H9 (cell line): Measurements from ENCODE around the gene SH3BGR. TPM values are rescaled to one million over a fixed set of nuclear protein-coding genes. Genes with fewer than 3 reads are reported as not detected.

Experiments
- DNase-seq: peaks from one replicate; pipeline ENCODE4 v3.0.0-alpha.2; 2017
- H2AFZ ChIP-seq: one replicate; pipeline ENCODE4 v1.6.1; 2013; ENCODE audit warnings: mild to moderate bottlenecking, low read length, control low read depth, moderate library complexity
- H2AK5ac ChIP-seq: 2 replicates; pipeline ENCODE4 v1.6.1; 2013; ENCODE audit warnings: low read length, control low read depth, mixed read lengths; ENCODE audit not compliant: insufficient read length
- H2BK120ac ChIP-seq: one replicate; pipeline ENCODE4 v1.6.1; 2013; ENCODE audit warnings: low read depth, mild to moderate bottlenecking, low read length, control low read depth, inconsistent platforms; ENCODE audit not compliant: poor library complexity, severe bottlenecking
- H2BK12ac ChIP-seq: 2 replicates; pipeline ENCODE4 v1.6.1; 2013; ENCODE audit warnings: low read length, control low read depth, mixed read lengths, low read depth; ENCODE audit not compliant: insufficient read length
- H2BK15ac ChIP-seq: 2 replicates; pipeline ENCODE4 v1.6.1; 2013; ENCODE audit warnings: low read depth, low read length, control low read depth
- H2BK20ac ChIP-seq: one replicate; pipeline ENCODE4 v1.6.1; 2013; ENCODE audit warnings: low read depth, mild to moderate bottlenecking, low read length, control low read depth, inconsistent platforms; ENCODE audit not compliant: poor library complexity, severe bottlenecking
- H2BK5ac ChIP-seq: 2 replicates; pipeline ENCODE4 v1.6.1; 2013; ENCODE audit warnings: low read length, control low read depth, mixed read lengths; ENCODE audit not compliant: insufficient read length
- H3K14ac ChIP-seq: 2 replicates; pipeline ENCODE4 v1.6.1; 2013; ENCODE audit warnings: low read length, control low read depth; ENCODE audit not compliant: insufficient read depth
- H3K18ac ChIP-seq: 2 replicates; pipeline ENCODE4 v1.6.1; 2013; ENCODE audit warnings: low read depth, mild to moderate bottlenecking, mixed read lengths, low read length, control low read depth; ENCODE audit not compliant: insufficient read length
- H3K23ac ChIP-seq: 2 replicates; pipeline ENCODE4 v1.6.1; 2013; ENCODE audit warnings: low read length, control low read depth, mixed read lengths, low read depth; ENCODE audit not compliant: insufficient read length
- H3K23me2 ChIP-seq: 2 replicates; pipeline ENCODE4 v1.6.1; 2013; ENCODE audit warnings: low read depth, mild to moderate bottlenecking, mixed read lengths, low read length, control low read depth; ENCODE audit not compliant: insufficient read length, poor library complexity, severe bottlenecking
- H3K27ac ChIP-seq: 2 replicates; pipeline ENCODE4 v1.5.1; 2013; ENCODE audit warnings: low read length, control low read depth, mixed read lengths, low read depth; ENCODE audit not compliant: insufficient read length
- H3K27me3 ChIP-seq: 2 replicates; pipeline ENCODE4 v1.6.1; 2013; ENCODE audit warnings: low read length, control low read depth, inconsistent platforms; ENCODE audit not compliant: insufficient read depth
- H3K4ac ChIP-seq: 2 replicates; pipeline ENCODE4 v1.6.1; 2013; ENCODE audit warnings: low read depth, mild to moderate bottlenecking, control low read depth, inconsistent platforms, low read length, moderate library complexity
- H3K4me1 ChIP-seq: 2 replicates; pipeline ENCODE4 v1.6.1; 2013; ENCODE audit warnings: low read length, control low read depth, inconsistent platforms; ENCODE audit not compliant: insufficient read depth
- H3K4me2 ChIP-seq: 2 replicates; pipeline ENCODE4 v1.6.1; 2013; ENCODE audit warnings: low read length, control low read depth, mixed read lengths; ENCODE audit not compliant: insufficient read length, insufficient read depth
- H3K56ac ChIP-seq: 2 replicates; pipeline ENCODE4 v1.6.1; 2013; ENCODE audit warnings: low read depth, mild to moderate bottlenecking, mixed read lengths, low read length, control low read depth; ENCODE audit not compliant: insufficient read length
- H3K79me1 ChIP-seq: 2 replicates; pipeline ENCODE4 v1.6.1; 2013; ENCODE audit warnings: low read depth, mild to moderate bottlenecking, moderate library complexity, low read length, control low read depth, inconsistent platforms; ENCODE audit not compliant: insufficient read depth, poor library complexity, severe bottlenecking
- H3K79me2 ChIP-seq: 2 replicates; pipeline ENCODE4 v1.6.1; 2013; ENCODE audit warnings: low read length, control low read depth, inconsistent platforms; ENCODE audit not compliant: insufficient read depth
- H3K9ac ChIP-seq: 2 replicates; pipeline ENCODE4 v1.6.1; 2013; ENCODE audit warnings: low read length, control low read depth, mixed read lengths; ENCODE audit not compliant: insufficient read length; ENCODE audit errors: extremely low read depth
- H3K9me3 ChIP-seq: one replicate; pipeline ENCODE4 v1.6.1; 2013; ENCODE audit warnings: low read depth, low read length, inconsistent platforms; ENCODE audit not compliant: control insufficient read depth
- H3T11ph ChIP-seq: one replicate; pipeline ENCODE4 v1.6.1; 2013; ENCODE audit warnings: mild to moderate bottlenecking, low read length, control low read depth, inconsistent platforms
- H4K20me1 ChIP-seq: one replicate; pipeline ENCODE4 v1.6.1; 2013; ENCODE audit not compliant: control insufficient read depth, insufficient read length, insufficient read depth
- H4K5ac ChIP-seq: 2 replicates; pipeline ENCODE4 v1.6.1; 2013; ENCODE audit warnings: low read depth, mild to moderate bottlenecking, mixed read lengths, low read length, control low read depth; ENCODE audit not compliant: insufficient read length
- H4K8ac ChIP-seq: replicated peaks from 2 replicates; pipeline ENCODE4 v1.6.1; 2013; ENCODE audit warnings: low read length, control low read depth, mixed read lengths, low read depth; ENCODE audit not compliant: insufficient read length
- H4K91ac ChIP-seq: 2 replicates; pipeline ENCODE4 v1.6.1; 2013; ENCODE audit warnings: low read depth, mild to moderate bottlenecking, moderate library complexity, mixed read lengths, low read length, control low read depth; ENCODE audit not compliant: insufficient read length
- H3K27ac Mint-ChIP-seq, 3 experiments: 2 replicates in 2 of 3; 3 replicates in 1 of 3; pipeline ENCODE4 v1.8.0; 2020 to 2021; ENCODE audit warnings: mixed read lengths in 3 of 3, mild to moderate bottlenecking in 1 of 3, moderate library complexity in 1 of 3
- H3K27me3 Mint-ChIP-seq: 2 replicates; pipeline ENCODE4 v1.8.0; 2021; ENCODE audit warnings: low read depth, mild to moderate bottlenecking, moderate library complexity, mixed read lengths
- H3K36me3 Mint-ChIP-seq, 3 experiments: 2 replicates in 2 of 3; 3 replicates in 1 of 3; pipeline ENCODE4 v1.8.0; 2020 to 2021; ENCODE audit warnings: low read depth in 3 of 3, mixed read lengths in 3 of 3; ENCODE audit not compliant: insufficient read depth in 1 of 3
- H3K4me1 Mint-ChIP-seq, 2 experiments: 2 replicates each; pipeline ENCODE4 v1.8.0; 2020; ENCODE audit warnings: mixed read lengths in 2 of 2
- H3K4me3 Mint-ChIP-seq, 2 experiments: 2 replicates in 1 of 2; 3 replicates in 1 of 2; pipeline ENCODE4 v1.8.0; 2020 to 2021; ENCODE audit warnings: mild to moderate bottlenecking in 2 of 2, mixed read lengths in 2 of 2, moderate library complexity in 1 of 2
- H3K9me3 Mint-ChIP-seq, 2 experiments: 2 replicates in 1 of 2; 3 replicates in 1 of 2; pipeline ENCODE4 v1.8.0; 2020; ENCODE audit warnings: mild to moderate bottlenecking in 2 of 2, mixed read lengths in 2 of 2, moderate library complexity in 1 of 2
- CTCF ChIP-seq: fragments of 200-600 bp; sonication (generic); conservative IDR thresholded peaks from 3 replicates; pipeline ENCODE4 v1.8.0; 2021; ENCODE audit warnings: antibody characterized with exemption, mild to moderate bottlenecking
- WGBS: extraction: QIAGEN DNeasy Blood & Tissue Kit; methylation state at CpG from one replicate; pipeline ENCODE4 v1.1.7; 2013; ENCODE audit warnings: missing lambda C conversion rate, low lambda C conversion rate, mixed read lengths; ENCODE audit not compliant: insufficient read length; ENCODE audit errors: extremely low coverage; 5-methylcytosine and 5-hydroxymethylcytosine counted together
- total RNA-seq: library from RNA; stranded (reverse); gene quantifications from 2 replicates; pipeline ENCODE4 v1.2.1, GENCODE V29; 2021

The SH3BGR gene
- total RNA-seq, 1 experiment from 2014 or later, result 2.9 TPM

GRCh38 chr21:39531840-39532239, 80.1 kb downstream of the SH3BGR start:
- no peak overlapping the region for H3T11ph ChIP-seq
- H3K4me3 Mint-ChIP-seq, result no peak overlapping the region
- no peaks in the 10 kb centered on the region for H3K79me1 ChIP-seq
- no peaks in the 10 kb centered on the region for H3K9me3 ChIP-seq
- no peak overlapping the region for H3K14ac ChIP-seq
- H3K4me2 ChIP-seq, result no peak overlapping the region
- H3K56ac ChIP-seq, result no peak overlapping the region
- WGBS, result no CpG with 5 or more reads among the region's 5 CpGs
- no peak overlapping the region for H2AK5ac ChIP-seq
- H3K27me3 ChIP-seq, result no peaks in the 10 kb centered on the region
- H3K23ac ChIP-seq, result no peak overlapping the region
- peaks cover 4% of the 10 kb centered on the region; the same call in 1 of the 2 replicates for H3K4me1 ChIP-seq
- no peak overlapping the region for H3K27ac Mint-ChIP-seq
- H3K4me1 Mint-ChIP-seq, result peaks cover 37 to 43% of the 10 kb centered on the region in 2 experiments
- H2BK120ac ChIP-seq, result no peak overlapping the region
- H3K9ac ChIP-seq, result no peak overlapping the region
- H3K9me3 Mint-ChIP-seq, result peaks cover 0 to 2% of the 10 kb centered on the region in 2 experiments; a peak in 3 of 5 replicates
- H3K23me2 ChIP-seq, result no peaks in the 10 kb centered on the region
- no peak overlapping the region for H3K18ac ChIP-seq
- no peak overlapping the region for H2BK5ac ChIP-seq
- H4K5ac ChIP-seq, result no peak overlapping the region
- TF ChIP-seq CTCF, result no peak
- no peak overlapping the region for H4K8ac ChIP-seq
- no peaks in the 10 kb centered on the region for H3K79me2 ChIP-seq
- H3K27ac ChIP-seq, result no peak overlapping the region
- H2BK12ac ChIP-seq, result no peak overlapping the region
- H3K27me3 Mint-ChIP-seq, result peaks cover 2% of the 10 kb centered on the region
- no peak overlapping the region for H2AFZ ChIP-seq
- H4K91ac ChIP-seq, result no peak overlapping the region
- H2BK15ac ChIP-seq, result no peak overlapping the region
- no peak for DNase-seq
- H2BK20ac ChIP-seq, result no peak overlapping the region
- H4K20me1 ChIP-seq, result no peaks in the 10 kb centered on the region
- H3K4ac ChIP-seq, result no peak overlapping the region
- H3K36me3 Mint-ChIP-seq, result peaks cover 0 to 13% (median 2%) of the 10 kb centered on the region in 3 experiments; a peak in 4 of 7 replicates
